Measurements from ENCODE around the gene GTPBP1. TPM values are rescaled to one million over a fixed set of nuclear protein-coding genes. Genes with fewer than 3 reads are reported as not detected.

The GTPBP1 gene
- polyA plus RNA-seq, 1 of the 3 experiments (the other 2 are of a cell fraction) = 15.2 TPM

DNA sequence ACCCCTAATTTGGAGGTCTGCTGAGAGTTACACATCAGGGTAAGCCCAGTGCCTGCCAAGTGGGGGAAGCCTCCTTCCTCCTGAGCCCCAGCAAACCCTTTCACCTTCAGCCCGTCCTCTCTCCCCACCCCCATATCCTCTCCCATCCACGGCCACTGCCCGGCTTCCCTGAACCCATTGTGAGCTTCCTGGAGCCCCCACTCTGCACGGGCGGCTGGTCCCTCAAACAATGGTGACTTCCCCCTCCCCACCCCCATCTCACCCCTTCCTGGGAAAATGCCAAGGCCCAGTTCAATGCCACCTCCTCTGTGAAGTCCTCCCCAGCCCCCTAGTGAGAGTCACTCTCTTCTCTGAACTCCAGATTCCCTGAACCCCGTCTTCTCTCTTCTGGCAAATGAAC is 70.3 kb downstream of the GTPBP1 start:
- ChIA-PET CTCF (interaction anchor here (0.9 kb wide), 1 partner anchor 10 kb away, joined by 3 read pairs; no protein-coding TSS in a partner anchor), POLR2A (no interaction called here)
- Histone ChIP-seq H3K27me3 (ENCODE audit: insufficient read depth) (no peaks in the 10 kb centered on the region), H3K36me3 (replicated peaks in 1 of 2; ENCODE audit: control insufficient read depth in 1 of 2, insufficient read depth in 2 of 2, low read length in 1 of 2) (no peaks in the 10 kb centered on the region), H3K9me3 (no peaks in the 10 kb centered on the region), H3K27ac (ENCODE audit: low read depth in 2 of 2, low read length in 1 of 2) (no peak overlapping the region), H3K9me2 (no peaks in the 10 kb centered on the region), H3K9ac (no peak overlapping the region), H4K20me1 (ENCODE audit: insufficient read depth) (no peaks in the 10 kb centered on the region), H2AFZ (ENCODE audit: low read depth) (no peak overlapping the region), H3F3A (replicated peaks; ENCODE audit: insufficient read depth) (no peaks in the 10 kb centered on the region), H3K79me2 (ENCODE audit: insufficient read depth) (no peaks in the 10 kb centered on the region), H3K4me1 (ENCODE audit: control insufficient read depth in 1 of 2, insufficient read depth in 2 of 2, low read depth in 1 of 2, low read length in 1 of 2) (no peaks in the 10 kb centered on the region), H3K4me2 (no peak overlapping the region), H3K4me3 (ENCODE audit: low read depth in 2 of 2, low read length in 1 of 2) (no peak overlapping the region)
- no peak for DNase-seq
- 93% methylated on average over 5 of the region's 6 CpGs for WGBS (ENCODE audit: low lambda C conversion rate)
- TF ChIP-seq, protein P1, sequence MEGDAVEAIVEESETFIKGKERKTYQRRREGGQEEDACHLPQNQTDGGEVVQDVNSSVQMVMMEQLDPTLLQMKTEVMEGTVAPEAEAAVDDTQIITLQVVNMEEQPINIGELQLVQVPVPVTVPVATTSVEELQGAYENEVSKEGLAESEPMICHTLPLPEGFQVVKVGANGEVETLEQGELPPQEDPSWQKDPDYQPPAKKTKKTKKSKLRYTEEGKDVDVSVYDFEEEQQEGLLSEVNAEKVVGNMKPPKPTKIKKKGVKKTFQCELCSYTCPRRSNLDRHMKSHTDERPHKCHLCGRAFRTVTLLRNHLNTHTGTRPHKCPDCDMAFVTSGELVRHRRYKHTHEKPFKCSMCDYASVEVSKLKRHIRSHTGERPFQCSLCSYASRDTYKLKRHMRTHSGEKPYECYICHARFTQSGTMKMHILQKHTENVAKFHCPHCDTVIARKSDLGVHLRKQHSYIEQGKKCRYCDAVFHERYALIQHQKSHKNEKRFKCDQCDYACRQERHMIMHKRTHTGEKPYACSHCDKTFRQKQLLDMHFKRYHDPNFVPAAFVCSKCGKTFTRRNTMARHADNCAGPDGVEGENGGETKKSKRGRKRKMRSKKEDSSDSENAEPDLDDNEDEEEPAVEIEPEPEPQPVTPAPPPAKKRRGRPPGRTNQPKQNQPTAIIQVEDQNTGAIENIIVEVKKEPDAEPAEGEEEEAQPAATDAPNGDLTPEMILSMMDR (IDR thresholded peaks at IDR 0.05) = no peak
- TF ChIP-seq FOXJ3 (CRISPR knock-in tag; IDR thresholded peaks at IDR 0.05) (no peak), POLR2AphosphoS5 (IDR thresholded peaks at IDR 0.05; ENCODE audit: low read depth, low read length) (no peak), MEF2A (IDR thresholded peaks at IDR 0.05; ENCODE audit: borderline replicate concordance, low read depth) (no peak), NRF1 (IDR thresholded peaks at IDR 0.05; ENCODE audit: low read depth, low read length) (no peak), EP300 (IDR thresholded peaks at IDR 0.05; ENCODE audit: borderline replicate concordance in 1 of 2, low read depth in 1 of 2, low read length in 1 of 2) (no peak), SMC3 (IDR thresholded peaks at IDR 0.05; ENCODE audit: low read depth, low read length) (no peak), RXRA (IDR thresholded peaks at IDR 0.05; ENCODE audit: borderline replicate concordance, low read depth) (no peak)

DNA sequence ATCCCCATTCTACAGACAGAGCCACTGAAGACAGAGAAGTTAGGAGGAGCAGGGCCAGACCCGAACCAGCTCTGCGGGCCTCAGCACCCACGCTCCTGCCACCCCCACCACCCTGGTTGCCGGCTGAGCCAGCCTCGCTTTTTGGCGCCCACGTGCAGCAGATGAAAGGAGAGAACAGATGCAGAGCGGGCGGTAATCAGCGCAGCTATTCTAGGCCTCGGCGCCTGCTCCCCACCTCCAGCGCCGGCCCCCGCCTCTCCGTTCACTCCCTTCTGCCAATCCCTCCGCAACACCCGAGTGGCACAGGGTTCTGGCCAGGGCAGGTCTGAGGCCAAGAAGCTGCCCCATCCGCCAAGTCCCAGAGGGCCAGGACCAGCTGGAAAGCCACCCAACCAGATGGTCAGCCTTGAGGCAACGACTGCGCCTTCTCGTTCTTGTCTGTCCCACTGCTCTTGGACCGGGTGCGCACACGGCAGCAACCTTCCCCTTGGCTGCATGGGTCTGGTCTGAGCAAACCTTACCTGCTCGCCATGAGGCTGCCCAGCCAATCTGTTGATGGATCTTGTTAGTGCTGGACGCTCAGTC is 71.4 kb downstream of the GTPBP1 start:
- no peaks in the 10 kb centered on the region for H4K20me1 ChIP-seq (ENCODE audit: insufficient read depth)
- no peak overlapping the region for H3K4me3 ChIP-seq (ENCODE audit: low read depth in 2 of 2, low read length in 1 of 2)
- TF ChIP-seq NFIC (IDR thresholded peaks at IDR 0.05; ENCODE audit: borderline replicate concordance) = no peak
- TF ChIP-seq, protein P2, sequence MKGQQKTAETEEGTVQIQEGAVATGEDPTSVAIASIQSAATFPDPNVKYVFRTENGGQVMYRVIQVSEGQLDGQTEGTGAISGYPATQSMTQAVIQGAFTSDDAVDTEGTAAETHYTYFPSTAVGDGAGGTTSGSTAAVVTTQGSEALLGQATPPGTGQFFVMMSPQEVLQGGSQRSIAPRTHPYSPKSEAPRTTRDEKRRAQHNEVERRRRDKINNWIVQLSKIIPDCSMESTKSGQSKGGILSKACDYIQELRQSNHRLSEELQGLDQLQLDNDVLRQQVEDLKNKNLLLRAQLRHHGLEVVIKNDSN (IDR thresholded peaks at IDR 0.05; ENCODE audit: borderline replicate concordance, low read depth) = no peak
- TF ChIP-seq TAF1 (IDR thresholded peaks at IDR 0.05; ENCODE audit: borderline replicate concordance, low read depth, low read length) = no peak
- no peak for TF ChIP-seq SIN3A (IDR thresholded peaks at IDR 0.05; ENCODE audit: borderline replicate concordance, low read depth, low read length)
- no peak for TF ChIP-seq RAD21 (IDR thresholded peaks at IDR 0.05; ENCODE audit: low read length)
- TF ChIP-seq, protein P3, sequence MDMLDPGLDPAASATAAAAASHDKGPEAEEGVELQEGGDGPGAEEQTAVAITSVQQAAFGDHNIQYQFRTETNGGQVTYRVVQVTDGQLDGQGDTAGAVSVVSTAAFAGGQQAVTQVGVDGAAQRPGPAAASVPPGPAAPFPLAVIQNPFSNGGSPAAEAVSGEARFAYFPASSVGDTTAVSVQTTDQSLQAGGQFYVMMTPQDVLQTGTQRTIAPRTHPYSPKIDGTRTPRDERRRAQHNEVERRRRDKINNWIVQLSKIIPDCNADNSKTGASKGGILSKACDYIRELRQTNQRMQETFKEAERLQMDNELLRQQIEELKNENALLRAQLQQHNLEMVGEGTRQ (IDR thresholded peaks at IDR 0.05; ENCODE audit: borderline replicate concordance, low read depth, low read length) = no peak
- TF ChIP-seq SMC3 (IDR thresholded peaks at IDR 0.05; ENCODE audit: low read depth, low read length) = no peak
- TF ChIP-seq RCOR1 (IDR thresholded peaks at IDR 0.05; ENCODE audit: low read length) = no peak
- no peak for TF ChIP-seq FOXJ3 (CRISPR knock-in tag; IDR thresholded peaks at IDR 0.05)
- no peak for TF ChIP-seq EP300 (IDR thresholded peaks at IDR 0.05; ENCODE audit: borderline replicate concordance in 1 of 2, low read depth in 1 of 2, low read length in 1 of 2)
- TF ChIP-seq, protein P4, sequence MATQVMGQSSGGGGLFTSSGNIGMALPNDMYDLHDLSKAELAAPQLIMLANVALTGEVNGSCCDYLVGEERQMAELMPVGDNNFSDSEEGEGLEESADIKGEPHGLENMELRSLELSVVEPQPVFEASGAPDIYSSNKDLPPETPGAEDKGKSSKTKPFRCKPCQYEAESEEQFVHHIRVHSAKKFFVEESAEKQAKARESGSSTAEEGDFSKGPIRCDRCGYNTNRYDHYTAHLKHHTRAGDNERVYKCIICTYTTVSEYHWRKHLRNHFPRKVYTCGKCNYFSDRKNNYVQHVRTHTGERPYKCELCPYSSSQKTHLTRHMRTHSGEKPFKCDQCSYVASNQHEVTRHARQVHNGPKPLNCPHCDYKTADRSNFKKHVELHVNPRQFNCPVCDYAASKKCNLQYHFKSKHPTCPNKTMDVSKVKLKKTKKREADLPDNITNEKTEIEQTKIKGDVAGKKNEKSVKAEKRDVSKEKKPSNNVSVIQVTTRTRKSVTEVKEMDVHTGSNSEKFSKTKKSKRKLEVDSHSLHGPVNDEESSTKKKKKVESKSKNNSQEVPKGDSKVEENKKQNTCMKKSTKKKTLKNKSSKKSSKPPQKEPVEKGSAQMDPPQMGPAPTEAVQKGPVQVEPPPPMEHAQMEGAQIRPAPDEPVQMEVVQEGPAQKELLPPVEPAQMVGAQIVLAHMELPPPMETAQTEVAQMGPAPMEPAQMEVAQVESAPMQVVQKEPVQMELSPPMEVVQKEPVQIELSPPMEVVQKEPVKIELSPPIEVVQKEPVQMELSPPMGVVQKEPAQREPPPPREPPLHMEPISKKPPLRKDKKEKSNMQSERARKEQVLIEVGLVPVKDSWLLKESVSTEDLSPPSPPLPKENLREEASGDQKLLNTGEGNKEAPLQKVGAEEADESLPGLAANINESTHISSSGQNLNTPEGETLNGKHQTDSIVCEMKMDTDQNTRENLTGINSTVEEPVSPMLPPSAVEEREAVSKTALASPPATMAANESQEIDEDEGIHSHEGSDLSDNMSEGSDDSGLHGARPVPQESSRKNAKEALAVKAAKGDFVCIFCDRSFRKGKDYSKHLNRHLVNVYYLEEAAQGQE (IDR thresholded peaks at IDR 0.05; ENCODE audit: low read depth, low read length) = no peak
- TF ChIP-seq, protein P5, sequence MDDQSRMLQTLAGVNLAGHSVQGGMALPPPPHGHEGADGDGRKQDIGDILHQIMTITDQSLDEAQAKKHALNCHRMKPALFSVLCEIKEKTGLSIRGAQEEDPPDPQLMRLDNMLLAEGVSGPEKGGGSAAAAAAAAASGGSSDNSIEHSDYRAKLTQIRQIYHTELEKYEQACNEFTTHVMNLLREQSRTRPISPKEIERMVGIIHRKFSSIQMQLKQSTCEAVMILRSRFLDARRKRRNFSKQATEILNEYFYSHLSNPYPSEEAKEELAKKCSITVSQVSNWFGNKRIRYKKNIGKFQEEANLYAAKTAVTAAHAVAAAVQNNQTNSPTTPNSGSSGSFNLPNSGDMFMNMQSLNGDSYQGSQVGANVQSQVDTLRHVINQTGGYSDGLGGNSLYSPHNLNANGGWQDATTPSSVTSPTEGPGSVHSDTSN (IDR thresholded peaks at IDR 0.05) = no peak
- TF ChIP-seq FOSL2 (IDR thresholded peaks at IDR 0.05; ENCODE audit: borderline replicate concordance, low read depth) = no peak
- TF ChIP-seq GATA2 (CRISPR knock-in tag; IDR thresholded peaks at IDR 0.05) = no peak
- CTCF ChIA-PET = interaction anchor here (1.2 kb wide), 1 partner anchor 9 kb away, joined by 9 read pairs; no protein-coding TSS in a partner anchor
- no peak overlapping the region for H3K27ac ChIP-seq (ENCODE audit: low read depth in 2 of 2, low read length in 1 of 2)
- H3K9me2 ChIP-seq = no peaks in the 10 kb centered on the region
- H3F3A ChIP-seq (replicated peaks; ENCODE audit: insufficient read depth) = no peaks in the 10 kb centered on the region
- H3K36me3 ChIP-seq (replicated peaks in 1 of 2; ENCODE audit: control insufficient read depth in 1 of 2, insufficient read depth in 2 of 2, low read length in 1 of 2) = no peaks in the 10 kb centered on the region
- POLR2A ChIA-PET = no interaction called here
- no peaks in the 10 kb centered on the region for H3K27me3 ChIP-seq (ENCODE audit: insufficient read depth)
- no peaks in the 10 kb centered on the region for H3K79me2 ChIP-seq (ENCODE audit: insufficient read depth)
- no peak overlapping the region for H3K4me2 ChIP-seq
- H3K4me1 ChIP-seq (ENCODE audit: control insufficient read depth in 1 of 2, insufficient read depth in 2 of 2, low read depth in 1 of 2, low read length in 1 of 2) = peaks cover 0 to 2% of the 10 kb centered on the region in 2 experiments; a peak in 2 of 4 replicates
- no peak overlapping the region for H2AFZ ChIP-seq (ENCODE audit: low read depth)
- DNase-seq = no peak
- 100% methylated on average over 1 of the region's 27 CpGs for WGBS (ENCODE audit: low lambda C conversion rate)
- no peaks in the 10 kb centered on the region for H3K9me3 ChIP-seq
- no peak overlapping the region for H3K9ac ChIP-seq
